Measurements from ENCODE around the gene FOXN3.

DNA sequence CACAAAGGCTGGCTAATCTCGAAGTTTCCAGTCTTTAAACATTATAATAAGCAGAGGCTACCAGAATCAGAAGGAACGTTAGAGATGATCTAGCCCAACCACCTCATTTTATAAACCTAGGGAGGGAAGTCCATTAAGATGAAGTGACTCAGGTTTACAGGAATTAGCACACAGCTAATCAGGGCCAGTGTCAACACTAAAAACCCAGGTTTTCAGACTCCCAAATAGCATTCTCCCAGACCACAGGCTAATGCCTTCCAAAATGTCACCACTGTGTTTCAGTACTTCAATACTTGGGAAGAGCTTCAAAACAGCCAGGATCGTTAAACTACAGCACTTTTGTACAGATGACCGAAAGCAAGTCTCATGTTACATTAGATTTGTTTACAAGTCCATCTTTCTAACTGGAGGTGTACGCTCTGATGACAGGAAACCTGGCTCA, 89.2 kb downstream of the FOXN3 start:
- TF ChIP-seq, protein P1, sequence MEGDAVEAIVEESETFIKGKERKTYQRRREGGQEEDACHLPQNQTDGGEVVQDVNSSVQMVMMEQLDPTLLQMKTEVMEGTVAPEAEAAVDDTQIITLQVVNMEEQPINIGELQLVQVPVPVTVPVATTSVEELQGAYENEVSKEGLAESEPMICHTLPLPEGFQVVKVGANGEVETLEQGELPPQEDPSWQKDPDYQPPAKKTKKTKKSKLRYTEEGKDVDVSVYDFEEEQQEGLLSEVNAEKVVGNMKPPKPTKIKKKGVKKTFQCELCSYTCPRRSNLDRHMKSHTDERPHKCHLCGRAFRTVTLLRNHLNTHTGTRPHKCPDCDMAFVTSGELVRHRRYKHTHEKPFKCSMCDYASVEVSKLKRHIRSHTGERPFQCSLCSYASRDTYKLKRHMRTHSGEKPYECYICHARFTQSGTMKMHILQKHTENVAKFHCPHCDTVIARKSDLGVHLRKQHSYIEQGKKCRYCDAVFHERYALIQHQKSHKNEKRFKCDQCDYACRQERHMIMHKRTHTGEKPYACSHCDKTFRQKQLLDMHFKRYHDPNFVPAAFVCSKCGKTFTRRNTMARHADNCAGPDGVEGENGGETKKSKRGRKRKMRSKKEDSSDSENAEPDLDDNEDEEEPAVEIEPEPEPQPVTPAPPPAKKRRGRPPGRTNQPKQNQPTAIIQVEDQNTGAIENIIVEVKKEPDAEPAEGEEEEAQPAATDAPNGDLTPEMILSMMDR (IDR thresholded peaks at IDR 0.05) = no peak
- TF ChIP-seq POLR2A (IDR thresholded peaks at IDR 0.05) = no peak
